ENCODE measurements around the gene MACROD1.
A peak's percentile ranks its signal among the peaks of the same experiment; 100 is the strongest.

DNA sequence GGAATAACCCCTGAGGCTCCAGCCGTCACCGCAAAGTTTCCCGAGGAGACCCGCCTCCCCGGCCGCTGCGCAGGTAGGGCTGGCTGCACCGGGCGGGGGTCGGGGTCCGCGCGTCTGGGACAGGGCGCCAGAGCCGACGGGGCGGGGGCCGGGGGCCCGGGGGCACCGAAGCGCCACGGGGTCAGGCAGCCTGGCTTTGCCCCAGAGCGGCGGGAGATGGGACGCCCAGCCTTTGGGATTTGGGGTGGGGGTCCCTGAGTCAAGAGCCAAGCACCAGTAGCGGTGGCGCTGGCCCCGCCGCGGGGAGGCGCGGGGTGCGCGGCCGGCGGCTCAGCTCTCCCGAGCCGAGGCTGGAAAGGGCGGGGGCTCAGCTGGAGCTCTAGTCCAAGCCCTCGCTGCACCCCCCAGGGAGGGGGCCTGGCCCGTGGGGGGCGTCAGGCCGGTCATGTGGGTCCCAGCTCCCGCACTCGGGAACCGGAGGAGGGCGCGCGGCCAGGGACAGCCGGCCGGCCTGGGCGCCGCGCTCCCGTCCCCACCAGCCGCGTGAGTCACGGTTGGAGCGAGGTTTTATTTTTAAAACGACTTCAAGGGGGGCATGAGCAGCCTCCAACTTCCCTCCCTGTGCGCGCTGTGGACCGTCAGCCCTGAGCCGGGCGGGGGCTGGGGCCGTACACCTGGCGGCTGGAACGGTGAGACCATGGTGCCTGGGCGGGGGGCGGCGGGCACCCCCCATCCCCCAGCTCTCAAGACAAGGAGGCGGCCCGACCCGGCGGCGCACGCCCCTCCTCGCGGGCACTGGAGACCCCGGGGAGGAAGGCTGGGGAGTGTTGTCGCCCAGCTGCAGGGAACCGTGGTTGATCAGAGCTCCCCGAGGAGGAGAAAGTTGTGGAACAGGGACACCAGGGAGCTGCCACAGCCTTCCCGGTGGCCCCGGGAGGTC is 129.6 kb downstream of the MACROD1 start:
- TF ChIP-seq, protein P1, sequence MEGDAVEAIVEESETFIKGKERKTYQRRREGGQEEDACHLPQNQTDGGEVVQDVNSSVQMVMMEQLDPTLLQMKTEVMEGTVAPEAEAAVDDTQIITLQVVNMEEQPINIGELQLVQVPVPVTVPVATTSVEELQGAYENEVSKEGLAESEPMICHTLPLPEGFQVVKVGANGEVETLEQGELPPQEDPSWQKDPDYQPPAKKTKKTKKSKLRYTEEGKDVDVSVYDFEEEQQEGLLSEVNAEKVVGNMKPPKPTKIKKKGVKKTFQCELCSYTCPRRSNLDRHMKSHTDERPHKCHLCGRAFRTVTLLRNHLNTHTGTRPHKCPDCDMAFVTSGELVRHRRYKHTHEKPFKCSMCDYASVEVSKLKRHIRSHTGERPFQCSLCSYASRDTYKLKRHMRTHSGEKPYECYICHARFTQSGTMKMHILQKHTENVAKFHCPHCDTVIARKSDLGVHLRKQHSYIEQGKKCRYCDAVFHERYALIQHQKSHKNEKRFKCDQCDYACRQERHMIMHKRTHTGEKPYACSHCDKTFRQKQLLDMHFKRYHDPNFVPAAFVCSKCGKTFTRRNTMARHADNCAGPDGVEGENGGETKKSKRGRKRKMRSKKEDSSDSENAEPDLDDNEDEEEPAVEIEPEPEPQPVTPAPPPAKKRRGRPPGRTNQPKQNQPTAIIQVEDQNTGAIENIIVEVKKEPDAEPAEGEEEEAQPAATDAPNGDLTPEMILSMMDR (IDR thresholded peaks at IDR 0.05) = no peak
- TF ChIP-seq POLR2AphosphoS5 (IDR thresholded peaks at IDR 0.05) (peak in 3 of 4 donors; percentile 11 to 37 (median 16)), POLR2A (IDR thresholded peaks at IDR 0.05) (no peak)
